OCI-M2 (cell line): ENCODE results near the gene PTPN3.

ENCODE experiments used
- DNase-seq: peaks from one replicate; lab custom pipeline; 2025; ENCODE audit not compliant: unreplicated experiment; lab: John Stamatoyannopoulos, UW

The PTPN3 gene

GRCh38 chr9:109455391-109455790, 42.7 kb downstream of the PTPN3 start:
- no peak for DNase-seq

- no peak for DNase-seq
Observed at GRCh38 chr9:109454601-109455155, 43.4 kb downstream of the PTPN3 start.

GRCh38 chr9:109454041-109454440, 44.1 kb downstream of the PTPN3 start:
- no peak for DNase-seq

GRCh38 chr9:109453210-109453842, 44.8 kb downstream of the PTPN3 start:
- DNase-seq = no peak

GRCh38 chr9:109452761-109453160, 45.3 kb downstream of the PTPN3 start:
- DNase-seq = no peak

- no peak for DNase-seq
Observed at GRCh38 chr9:109451311-109452025, 46.6 kb downstream of the PTPN3 start.

- DNase-seq = no peak
Observed at GRCh38 chr9:109450346-109450745, 47.8 kb downstream of the PTPN3 start.

GRCh38 chr9:109449036-109449798, 48.9 kb downstream of the PTPN3 start:
- DNase-seq = no peak

GRCh38 chr9:109448223-109448622, 49.9 kb downstream of the PTPN3 start:
- DNase-seq = no peak

- DNase-seq = no peak
Observed at GRCh38 chr9:109447329-109448076, 50.6 kb downstream of the PTPN3 start.

GRCh38 chr9:109444771-109445320, 53.3 kb downstream of the PTPN3 start:
- DNase-seq = no peak

GRCh38 chr9:109442716-109443115, 55.4 kb downstream of the PTPN3 start:
- DNase-seq = no peak

- DNase-seq = no peak
Observed at GRCh38 chr9:109441296-109441695, 56.8 kb downstream of the PTPN3 start.

GRCh38 chr9:109440797-109441287, 57.3 kb downstream of the PTPN3 start:
- no peak for DNase-seq

GRCh38 chr9:109440117-109440515, 58.0 kb downstream of the PTPN3 start:
- DNase-seq = no peak

GRCh38 chr9:109439378-109440116, 58.6 kb downstream of the PTPN3 start:
- DNase-seq = no peak

GRCh38 chr9:109437286-109437685, 60.8 kb downstream of the PTPN3 start:
- no peak for DNase-seq

- DNase-seq = no peak
Observed at GRCh38 chr9:109436071-109436470, 62.0 kb downstream of the PTPN3 start.

- DNase-seq = no peak
Observed at GRCh38 chr9:109433476-109433875, 64.6 kb downstream of the PTPN3 start.

- no peak for DNase-seq
Observed at GRCh38 chr9:109430231-109430630, 67.9 kb downstream of the PTPN3 start.
